Activated T-helper 1 cell treated with Interleukin-2 at 50 U/mL for 16 hours (primary cell): Measurements from ENCODE around the gene WBP2.
"Not testable (repeated sequence)": the region's sequence is repeated elsewhere in the genome, so short reads cannot be mapped to it uniquely, and the experiment has no call there.

Experiments
- DNase-seq: peaks from one replicate; pipeline ENCODE4 v3.0.0-alpha.2; 2020; ENCODE audit warnings: low read depth

WBP2 gene

GRCh38 chr17:75865404-75866188, 10.5 kb upstream of the WBP2 start:
- not testable (repeated sequence) for DNase-seq

- DNase-seq = not testable (repeated sequence)
Measured at GRCh38 chr17:75864887-75865286, 9.8 kb upstream of the WBP2 start.

- DNase-seq = no peak
Measured at GRCh38 chr17:75864448-75864871, 9.3 kb upstream of the WBP2 start.

GRCh38 chr17:75861927-75862317, 6.8 kb upstream of the WBP2 start:
- no peak for DNase-seq

- DNase-seq = not testable (repeated sequence)
Measured at GRCh38 chr17:75859358-75859757, 4.2 kb upstream of the WBP2 start.

- no peak for DNase-seq
Measured at GRCh38 chr17:75856062-75856756, 1.1 kb upstream of the WBP2 start.

- DNase-seq = no peak
Measured at GRCh38 chr17:75854881-75855309, 240 bp downstream of the WBP2 start.

- DNase-seq = no peak
Measured at GRCh38 chr17:75854101-75854748, 910 bp downstream of the WBP2 start.

- DNase-seq = no peak
Measured at GRCh38 chr17:75853433-75853832, 1.7 kb downstream of the WBP2 start.

GRCh38 chr17:75851693-75851991, 3.5 kb downstream of the WBP2 start:
- not testable (repeated sequence) for DNase-seq

- DNase-seq = no peak
Measured at GRCh38 chr17:75850928-75851692, 4.0 kb downstream of the WBP2 start.

- DNase-seq = no peak
Measured at GRCh38 chr17:75849724-75850123, 5.4 kb downstream of the WBP2 start.

GRCh38 chr17:75849279-75849646, 5.9 kb downstream of the WBP2 start:
- no peak for DNase-seq

GRCh38 chr17:75848523-75849278, 6.4 kb downstream of the WBP2 start:
- DNase-seq = peak; percentile 66

- DNase-seq = no peak
Measured at GRCh38 chr17:75847614-75848522, 7.3 kb downstream of the WBP2 start.

GRCh38 chr17:75846692-75847613, 8.2 kb downstream of the WBP2 start:
- DNase-seq = no peak

- no peak for DNase-seq
Measured at GRCh38 chr17:75845933-75846691, 9.0 kb downstream of the WBP2 start.

- DNase-seq = peak; percentile 35
Measured at GRCh38 chr17:75845058-75845711, 9.9 kb downstream of the WBP2 start.
